K562 (cell line): Measurements from ENCODE around the gene LBR. TPM values are rescaled to one million over a fixed set of nuclear protein-coding genes. Genes with fewer than 3 reads are reported as not detected.

ENCODE experiments used
- ATF1 ChIP-seq, 2 experiments: fragments of 450-650 bp in 1 of 2; IDR thresholded peaks; 2 replicates each; pipeline ENCODE4 v1.6.1; 2016; ENCODE audit warnings: missing compliant biosample characterization in 1 of 2, missing genetic modification characterization in 1 of 2
- CHD4 ChIP-seq: fragments of 200-600 bp; sonication (generic); IDR thresholded peaks from 3 replicates; pipeline ENCODE4 v1.6.1; 2012; ENCODE audit warnings: low read depth, mild to moderate bottlenecking, mixed read lengths, low read length, inconsistent platforms; ENCODE audit not compliant: insufficient read depth, insufficient replicate concordance, poor library complexity, severe bottlenecking
- DMBX1 ChIP-seq: fragments of 250-450 bp; sonication (Bioruptor Pico); IDR thresholded peaks from 2 replicates; pipeline ENCODE4 v1.8.0; 2022; ENCODE audit warnings: inconsistent platforms, mild to moderate bottlenecking, moderate library complexity, borderline replicate concordance
- ERF ChIP-seq: fragments of 450-650 bp; formaldehyde crosslinking; IDR thresholded peaks from 2 replicates; pipeline ENCODE4 v1.4.0; 2020; ENCODE audit warnings: mild to moderate bottlenecking, mixed read lengths
- HMG20A ChIP-seq: fragments of 450-650 bp; formaldehyde crosslinking; conservative IDR thresholded peaks from 2 replicates; pipeline ENCODE4 v1.4.0; 2020; ENCODE audit warnings: mild to moderate bottlenecking, mixed read lengths
- IFI16 ChIP-seq: fragments of 250-450 bp; sonication (Bioruptor Pico); IDR thresholded peaks from 2 replicates; pipeline ENCODE4 v2.1.2; 2022; ENCODE audit warnings: mild to moderate bottlenecking, inconsistent platforms
- KLF16 ChIP-seq: IDR thresholded peaks from 2 replicates; pipeline ENCODE4 v1.6.1; 2016; ENCODE audit warnings: antibody characterized with exemption
- L3MBTL2 ChIP-seq: fragments of 450-650 bp; IDR thresholded peaks from 2 replicates; pipeline ENCODE4 v1.6.1; 2016; ENCODE audit warnings: mild to moderate bottlenecking, moderate library complexity
- LCOR ChIP-seq: sonication (generic); formaldehyde crosslinking; IDR thresholded peaks from 2 replicates; pipeline ENCODE4 v1.8.0; 2022; ENCODE audit warnings: mild to moderate bottlenecking, missing genetic modification reagents
- NCOA1 ChIP-seq: fragments of 450-650 bp; IDR thresholded peaks from 2 replicates; pipeline ENCODE4 v1.6.1; 2016; ENCODE audit warnings: low read depth
- RFX5 ChIP-seq: IDR thresholded peaks from 2 replicates; pipeline ENCODE4 v1.6.1; 2011; ENCODE audit warnings: low read depth, mild to moderate bottlenecking, improper control_type of control experiment, low read length
- STAT5B ChIP-seq: fragments of 250-450 bp; sonication (Bioruptor Pico); IDR thresholded peaks from 2 replicates; pipeline ENCODE4 v1.8.0; 2021; ENCODE audit warnings: mild to moderate bottlenecking, inconsistent platforms
- TCF3 ChIP-seq: sonication (generic); formaldehyde crosslinking; IDR thresholded peaks from 2 replicates; pipeline ENCODE4 v1.4.0; 2020; ENCODE audit warnings: mild to moderate bottlenecking, missing genetic modification reagents
- ZNF232 ChIP-seq: sonication (generic); formaldehyde crosslinking; IDR thresholded peaks from 2 replicates; pipeline ENCODE4 v1.8.0; 2022; ENCODE audit warnings: mild to moderate bottlenecking, missing genetic modification reagents
- ZNF431 ChIP-seq: sonication (generic); formaldehyde crosslinking; IDR thresholded peaks from 2 replicates; pipeline ENCODE4 v1.8.0; 2022; ENCODE audit warnings: mild to moderate bottlenecking, missing genetic modification reagents
- ZNF766 ChIP-seq: fragments of 200-800 bp; sonication (Bioruptor generic); conservative IDR thresholded peaks from 2 replicates; pipeline ENCODE4 v1.6.1; 2016; ENCODE audit warnings: missing genetic modification characterization, missing compliant biosample characterization
- polyA plus RNA-seq, 8 experiments: library from polyadenylated mRNA; depleted of rRNA in 4 of 8; stranded (reverse) in 5 of 8; unstranded in 3 of 8; fragments of >200 nt; fragmentation: Nextera tagmentation in 2 of 8; fragmentation: Illumina TruSeq in 1 of 8; extraction: Ambion mirVana in 2 of 8; extraction: Trizol in 1 of 8; gene quantifications; 2 replicates each; pipeline versions ENCODE4 v1.2.1 to v1.2.3, GENCODE V29; 2011 to 2014; ENCODE audit warnings: inconsistent platforms in 1 of 8, missing spikeins in 1 of 8
- total RNA-seq, 7 experiments: library from RNA; depleted of rRNA in 6 of 7; stranded (reverse); fragments of >200 nt in 6 of 7; fragmentation: Illumina TruSeq in 2 of 7; extraction: Trizol in 2 of 7; gene quantifications; 2 replicates each; pipeline versions ENCODE4 v1.2.1 to v1.2.3, GENCODE V29; 2011 to 2021; ENCODE audit warnings: low replicate concordance in 1 of 7
- TF ChIP-seq, protein P1 (sequence below): sonication (generic); formaldehyde crosslinking; IDR thresholded peaks from 2 replicates; pipeline ENCODE4 v1.8.0; 2023; ENCODE audit warnings: missing genetic modification reagents, mild to moderate bottlenecking, borderline replicate concordance
- TF ChIP-seq, protein P2 (sequence below): sonication (generic); formaldehyde crosslinking; IDR thresholded peaks from 2 replicates; pipeline ENCODE4 v1.8.1; 2022; ENCODE audit warnings: missing genetic modification reagents
- TF ChIP-seq, protein P3 (sequence below), 2 experiments: fragments of 450-650 bp in 1 of 2; sonication (generic) in 1 of 2; formaldehyde crosslinking in 1 of 2; IDR thresholded peaks in 1 of 2; conservative IDR thresholded peaks in 1 of 2; 2 replicates each; pipeline versions ENCODE4 v1.6.1 to v1.8.1; 2016 to 2023; ENCODE audit warnings: mild to moderate bottlenecking in 2 of 2, moderate library complexity in 2 of 2, inconsistent platforms in 1 of 2, missing genetic modification reagents in 1 of 2

Gene LBR
- total and polyA plus RNA-seq, 9 of the 15 experiments (the other 6 are each of a cell fraction or from before 2014, with no cell fraction given): 102 to 229 (median 197) TPM

DNA sequence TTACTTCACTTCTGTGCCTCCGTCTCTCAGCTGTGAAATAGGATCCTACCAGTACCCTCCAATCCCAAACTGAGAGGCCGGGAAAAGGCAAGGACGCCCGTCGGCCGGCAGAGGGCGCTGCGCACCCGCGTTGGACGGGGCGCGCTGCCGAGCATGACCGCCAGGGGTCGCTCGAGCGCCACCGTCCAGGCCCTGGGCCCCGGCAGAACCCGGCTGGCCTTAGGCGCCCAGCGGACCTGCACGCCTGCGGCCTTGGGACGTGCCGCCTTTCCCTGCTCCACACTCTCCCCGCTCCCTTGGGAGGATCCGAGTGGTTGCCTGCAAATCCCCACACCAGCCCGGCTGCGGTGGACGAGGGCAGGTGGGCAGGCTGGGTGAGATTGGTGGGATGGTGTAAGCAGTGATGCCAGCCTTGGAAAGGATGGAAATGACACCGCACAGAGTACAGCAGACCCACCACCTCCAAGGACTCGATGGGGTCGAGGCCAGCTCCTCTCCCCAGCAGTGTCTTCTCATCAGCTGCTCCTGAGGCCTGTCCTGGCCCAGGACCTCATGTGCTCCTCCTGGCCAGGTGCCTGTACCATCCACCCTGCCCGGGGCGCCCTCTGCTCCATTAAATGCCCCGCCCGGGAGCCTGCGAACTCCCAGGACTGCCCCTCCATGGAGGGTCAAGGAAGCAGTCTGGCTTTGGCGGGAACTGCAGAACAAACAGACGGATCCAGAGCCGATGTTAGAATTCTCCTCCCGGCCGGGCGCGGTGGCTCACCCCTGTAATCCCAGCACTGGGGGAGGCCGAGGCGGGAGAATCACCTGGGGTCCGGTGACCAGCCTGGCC, 47.4 kb upstream of the LBR start (continued):
- TF ChIP-seq ATF1 (CRISPR knock-in tag; IDR thresholded peaks at IDR 0.05): no peak
- TF ChIP-seq ATF1 (tag; IDR thresholded peaks at IDR 0.05): 0 out of 2 replicates have a peak, but pooled peaks have one; percentile 23
- 0 out of 2 replicates have a peak, but pooled peaks have one; percentile 34 for TF ChIP-seq TCF3
- no peak for TF ChIP-seq NCOA1
- TF ChIP-seq STAT5B (CRISPR knock-in tag): no peak
- TF ChIP-seq IFI16 (CRISPR knock-in tag): no peak
- TF ChIP-seq RFX5: no peak
- no peak for TF ChIP-seq HMG20A (CRISPR knock-in tag)
- TF ChIP-seq ZNF766 (CRISPR knock-in tag): no peak
- TF ChIP-seq, protein P1, sequence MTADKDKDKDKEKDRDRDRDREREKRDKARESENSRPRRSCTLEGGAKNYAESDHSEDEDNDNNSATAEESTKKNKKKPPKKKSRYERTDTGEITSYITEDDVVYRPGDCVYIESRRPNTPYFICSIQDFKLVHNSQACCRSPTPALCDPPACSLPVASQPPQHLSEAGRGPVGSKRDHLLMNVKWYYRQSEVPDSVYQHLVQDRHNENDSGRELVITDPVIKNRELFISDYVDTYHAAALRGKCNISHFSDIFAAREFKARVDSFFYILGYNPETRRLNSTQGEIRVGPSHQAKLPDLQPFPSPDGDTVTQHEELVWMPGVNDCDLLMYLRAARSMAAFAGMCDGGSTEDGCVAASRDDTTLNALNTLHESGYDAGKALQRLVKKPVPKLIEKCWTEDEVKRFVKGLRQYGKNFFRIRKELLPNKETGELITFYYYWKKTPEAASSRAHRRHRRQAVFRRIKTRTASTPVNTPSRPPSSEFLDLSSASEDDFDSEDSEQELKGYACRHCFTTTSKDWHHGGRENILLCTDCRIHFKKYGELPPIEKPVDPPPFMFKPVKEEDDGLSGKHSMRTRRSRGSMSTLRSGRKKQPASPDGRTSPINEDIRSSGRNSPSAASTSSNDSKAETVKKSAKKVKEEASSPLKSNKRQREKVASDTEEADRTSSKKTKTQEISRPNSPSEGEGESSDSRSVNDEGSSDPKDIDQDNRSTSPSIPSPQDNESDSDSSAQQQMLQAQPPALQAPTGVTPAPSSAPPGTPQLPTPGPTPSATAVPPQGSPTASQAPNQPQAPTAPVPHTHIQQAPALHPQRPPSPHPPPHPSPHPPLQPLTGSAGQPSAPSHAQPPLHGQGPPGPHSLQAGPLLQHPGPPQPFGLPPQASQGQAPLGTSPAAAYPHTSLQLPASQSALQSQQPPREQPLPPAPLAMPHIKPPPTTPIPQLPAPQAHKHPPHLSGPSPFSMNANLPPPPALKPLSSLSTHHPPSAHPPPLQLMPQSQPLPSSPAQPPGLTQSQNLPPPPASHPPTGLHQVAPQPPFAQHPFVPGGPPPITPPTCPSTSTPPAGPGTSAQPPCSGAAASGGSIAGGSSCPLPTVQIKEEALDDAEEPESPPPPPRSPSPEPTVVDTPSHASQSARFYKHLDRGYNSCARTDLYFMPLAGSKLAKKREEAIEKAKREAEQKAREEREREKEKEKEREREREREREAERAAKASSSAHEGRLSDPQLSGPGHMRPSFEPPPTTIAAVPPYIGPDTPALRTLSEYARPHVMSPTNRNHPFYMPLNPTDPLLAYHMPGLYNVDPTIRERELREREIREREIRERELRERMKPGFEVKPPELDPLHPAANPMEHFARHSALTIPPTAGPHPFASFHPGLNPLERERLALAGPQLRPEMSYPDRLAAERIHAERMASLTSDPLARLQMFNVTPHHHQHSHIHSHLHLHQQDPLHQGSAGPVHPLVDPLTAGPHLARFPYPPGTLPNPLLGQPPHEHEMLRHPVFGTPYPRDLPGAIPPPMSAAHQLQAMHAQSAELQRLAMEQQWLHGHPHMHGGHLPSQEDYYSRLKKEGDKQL: 0 out of 2 replicates have a peak, but pooled peaks have one; percentile 27
- TF ChIP-seq DMBX1 (CRISPR knock-in tag): 0 out of 2 replicates have a peak, but pooled peaks have one; percentile 20
- peak; percentile 84; the same call in 1 of the 2 replicates for TF ChIP-seq ERF (CRISPR knock-in tag)
- TF ChIP-seq LCOR: no peak
- TF ChIP-seq ZNF431 (CRISPR knock-in tag): no peak
- TF ChIP-seq KLF16: peak; percentile 83
- TF ChIP-seq, protein P2, sequence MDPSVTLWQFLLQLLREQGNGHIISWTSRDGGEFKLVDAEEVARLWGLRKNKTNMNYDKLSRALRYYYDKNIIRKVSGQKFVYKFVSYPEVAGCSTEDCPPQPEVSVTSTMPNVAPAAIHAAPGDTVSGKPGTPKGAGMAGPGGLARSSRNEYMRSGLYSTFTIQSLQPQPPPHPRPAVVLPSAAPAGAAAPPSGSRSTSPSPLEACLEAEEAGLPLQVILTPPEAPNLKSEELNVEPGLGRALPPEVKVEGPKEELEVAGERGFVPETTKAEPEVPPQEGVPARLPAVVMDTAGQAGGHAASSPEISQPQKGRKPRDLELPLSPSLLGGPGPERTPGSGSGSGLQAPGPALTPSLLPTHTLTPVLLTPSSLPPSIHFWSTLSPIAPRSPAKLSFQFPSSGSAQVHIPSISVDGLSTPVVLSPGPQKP (CRISPR knock-in tag): no peak
- no peak for TF ChIP-seq CHD4
- TF ChIP-seq ZNF232 (CRISPR knock-in tag): no peak
- TF ChIP-seq, protein P3, sequence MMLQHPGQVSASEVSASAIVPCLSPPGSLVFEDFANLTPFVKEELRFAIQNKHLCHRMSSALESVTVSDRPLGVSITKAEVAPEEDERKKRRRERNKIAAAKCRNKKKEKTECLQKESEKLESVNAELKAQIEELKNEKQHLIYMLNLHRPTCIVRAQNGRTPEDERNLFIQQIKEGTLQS (IDR thresholded peaks at IDR 0.05): no peak
- TF ChIP-seq, protein P3 (CRISPR knock-in tag; conservative IDR thresholded peaks at IDR 0.05): 0 out of 2 replicates have a peak, but pooled peaks have one; percentile 74
- peak; percentile 66 for TF ChIP-seq L3MBTL2
